ENCODE data around the gene SPEM3.
"Not testable (repeated sequence)": the region's sequence is repeated elsewhere in the genome, so short reads cannot be mapped to it uniquely, and the experiment has no call there.

DNA sequence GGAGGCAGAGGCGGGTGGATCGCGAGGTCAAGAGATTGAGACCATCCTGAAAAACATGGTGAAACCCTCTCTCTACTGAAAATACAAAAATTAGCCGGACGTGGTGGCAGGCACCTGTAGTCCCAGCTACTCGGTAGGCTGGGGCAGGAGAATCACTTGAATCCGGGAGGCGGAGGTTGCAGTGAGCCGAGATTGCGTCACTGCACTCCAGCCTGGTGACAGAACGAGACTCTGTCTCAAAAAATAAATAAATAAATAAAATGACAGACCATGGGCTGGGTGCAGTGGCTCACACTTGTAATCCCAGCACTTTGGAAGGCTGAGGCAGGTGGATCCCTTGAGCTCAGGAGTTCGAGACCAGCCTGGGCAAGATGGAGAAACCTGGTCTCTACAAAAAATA is 41.2 kb downstream of the SPEM3 start:
- not testable (repeated sequence) for TF ChIP-seq EZH2 (IDR thresholded peaks at IDR 0.05; ENCODE audit: insufficient read depth, poor library complexity, severe bottlenecking); EZH2phosphoT487 (IDR thresholded peaks at IDR 0.05; ENCODE audit: insufficient read depth, low read depth)
